ENCODE data around the gene CFAP251. TPM values are rescaled to one million over a fixed set of nuclear protein-coding genes. Genes with fewer than 3 reads are reported as not detected.

The CFAP251 gene
- total and polyA plus RNA-seq, 10 of the 15 experiments (the other 5 are each of a cell fraction or from before 2014, with no cell fraction given) = 0.10 to 0.97 (median 0.64) TPM

DNA sequence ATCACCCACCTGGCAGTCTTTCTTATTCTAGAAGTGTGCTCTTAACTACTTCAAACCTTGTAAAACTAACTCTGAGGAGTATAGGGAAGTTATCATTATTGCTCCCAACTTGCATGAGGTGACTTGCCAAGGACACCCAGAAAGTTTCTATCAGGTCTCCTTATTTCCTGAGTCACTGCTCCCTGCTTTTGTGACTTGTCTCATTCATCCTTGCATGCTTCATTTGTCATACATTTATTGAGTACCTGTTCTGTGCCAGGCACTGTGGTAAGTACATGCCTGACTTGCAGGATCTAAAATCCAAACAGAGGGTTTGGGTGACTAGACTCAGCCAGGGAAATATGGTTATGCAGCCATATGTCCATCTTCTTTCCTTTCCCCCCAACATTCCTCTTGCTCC lies 25.5 kb downstream of the CFAP251 start:
- SMC1A ChIA-PET (ENCODE audit: uncharacterized antibody, unreplicated experiment) = no interaction called here
- no peak overlapping the region for H2AFZ ChIP-seq (ENCODE audit: control insufficient read depth, low read depth, low read length)
- no peak overlapping the region for H3K4me3 ChIP-seq
- H4K20me1 ChIP-seq (ENCODE audit: control insufficient read depth, insufficient read depth) = no peaks in the 10 kb centered on the region
- intact Hi-C loops (cut with micrococcal nuclease; ENCODE audit: unreplicated experiment) (no loop called here), in situ Hi-C loops (cut with MboI) (no loop called here)
- H3K9ac ChIP-seq (ENCODE audit: control insufficient read depth, insufficient read depth, low read length) = no peak overlapping the region
- H3K4me1 ChIP-seq (ENCODE audit: control insufficient read depth, insufficient read depth, low read length) = peaks cover 4% of the 10 kb centered on the region; the same call in 1 of the 2 replicates
- H3K36me3 ChIP-seq (ENCODE audit: control insufficient read depth in 2 of 2, insufficient read depth in 2 of 2, low read length in 1 of 2) = no peaks in the 10 kb centered on the region
- H3K27ac ChIP-seq (ENCODE audit: control insufficient read depth, insufficient read depth) = no peak overlapping the region
- RAD21 ChIA-PET (ENCODE audit: unreplicated experiment) = no interaction called here
- H3K9me3 ChIP-seq (replicated peaks; ENCODE audit: control insufficient read depth, insufficient read depth, low read length) = no peaks in the 10 kb centered on the region; the same call in 2 of the 3 replicates
- CTCF ChIA-PET = no interaction called here
- DNase-seq (ENCODE audit: low read depth, low spot score) (no peak), FAIRE-seq (no peak), ATAC-seq (no peak)
- POLR2A ChIA-PET = no interaction called here
- H3K79me2 ChIP-seq (ENCODE audit: control insufficient read depth, insufficient read depth, low read length) = no peaks in the 10 kb centered on the region
- BruUV-seq (replicated peaks) = no TSS peak
- H3K27me3 ChIP-seq (replicated peaks in 1 of 2; ENCODE audit: control insufficient read depth in 2 of 2, insufficient read depth in 2 of 2, low read length in 1 of 2) = no peaks in the 10 kb centered on the region
- H3K4me2 ChIP-seq (ENCODE audit: control insufficient read depth, insufficient read depth) = no peak overlapping the region
- TF ChIP-seq NBN (IDR thresholded peaks at IDR 0.05) = no peak
- TF ChIP-seq POU2F2 (IDR thresholded peaks at IDR 0.05; ENCODE audit: borderline replicate concordance, low read depth, low read length) = no peak
- TF ChIP-seq RB1 (IDR thresholded peaks at IDR 0.05; ENCODE audit: borderline replicate concordance) = no peak
- TF ChIP-seq, protein P1, sequence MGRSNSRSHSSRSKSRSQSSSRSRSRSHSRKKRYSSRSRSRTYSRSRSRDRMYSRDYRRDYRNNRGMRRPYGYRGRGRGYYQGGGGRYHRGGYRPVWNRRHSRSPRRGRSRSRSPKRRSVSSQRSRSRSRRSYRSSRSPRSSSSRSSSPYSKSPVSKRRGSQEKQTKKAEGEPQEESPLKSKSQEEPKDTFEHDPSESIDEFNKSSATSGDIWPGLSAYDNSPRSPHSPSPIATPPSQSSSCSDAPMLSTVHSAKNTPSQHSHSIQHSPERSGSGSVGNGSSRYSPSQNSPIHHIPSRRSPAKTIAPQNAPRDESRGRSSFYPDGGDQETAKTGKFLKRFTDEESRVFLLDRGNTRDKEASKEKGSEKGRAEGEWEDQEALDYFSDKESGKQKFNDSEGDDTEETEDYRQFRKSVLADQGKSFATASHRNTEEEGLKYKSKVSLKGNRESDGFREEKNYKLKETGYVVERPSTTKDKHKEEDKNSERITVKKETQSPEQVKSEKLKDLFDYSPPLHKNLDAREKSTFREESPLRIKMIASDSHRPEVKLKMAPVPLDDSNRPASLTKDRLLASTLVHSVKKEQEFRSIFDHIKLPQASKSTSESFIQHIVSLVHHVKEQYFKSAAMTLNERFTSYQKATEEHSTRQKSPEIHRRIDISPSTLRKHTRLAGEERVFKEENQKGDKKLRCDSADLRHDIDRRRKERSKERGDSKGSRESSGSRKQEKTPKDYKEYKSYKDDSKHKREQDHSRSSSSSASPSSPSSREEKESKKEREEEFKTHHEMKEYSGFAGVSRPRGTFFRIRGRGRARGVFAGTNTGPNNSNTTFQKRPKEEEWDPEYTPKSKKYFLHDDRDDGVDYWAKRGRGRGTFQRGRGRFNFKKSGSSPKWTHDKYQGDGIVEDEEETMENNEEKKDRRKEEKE (IDR thresholded peaks at IDR 0.05) = no peak
- no peak for TF ChIP-seq NFIC (IDR thresholded peaks at IDR 0.05; ENCODE audit: low read depth, low read length)
- TF ChIP-seq TBL1XR1 (IDR thresholded peaks at IDR 0.05; ENCODE audit: low read depth, low read length) = no peak
- TF ChIP-seq, protein P2, sequence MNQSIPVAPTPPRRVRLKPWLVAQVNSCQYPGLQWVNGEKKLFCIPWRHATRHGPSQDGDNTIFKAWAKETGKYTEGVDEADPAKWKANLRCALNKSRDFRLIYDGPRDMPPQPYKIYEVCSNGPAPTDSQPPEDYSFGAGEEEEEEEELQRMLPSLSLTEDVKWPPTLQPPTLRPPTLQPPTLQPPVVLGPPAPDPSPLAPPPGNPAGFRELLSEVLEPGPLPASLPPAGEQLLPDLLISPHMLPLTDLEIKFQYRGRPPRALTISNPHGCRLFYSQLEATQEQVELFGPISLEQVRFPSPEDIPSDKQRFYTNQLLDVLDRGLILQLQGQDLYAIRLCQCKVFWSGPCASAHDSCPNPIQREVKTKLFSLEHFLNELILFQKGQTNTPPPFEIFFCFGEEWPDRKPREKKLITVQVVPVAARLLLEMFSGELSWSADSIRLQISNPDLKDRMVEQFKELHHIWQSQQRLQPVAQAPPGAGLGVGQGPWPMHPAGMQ (IDR thresholded peaks at IDR 0.05; ENCODE audit: borderline replicate concordance) = no peak
- TF ChIP-seq JUNB (IDR thresholded peaks at IDR 0.05) = no peak
- TF ChIP-seq, protein P3, sequence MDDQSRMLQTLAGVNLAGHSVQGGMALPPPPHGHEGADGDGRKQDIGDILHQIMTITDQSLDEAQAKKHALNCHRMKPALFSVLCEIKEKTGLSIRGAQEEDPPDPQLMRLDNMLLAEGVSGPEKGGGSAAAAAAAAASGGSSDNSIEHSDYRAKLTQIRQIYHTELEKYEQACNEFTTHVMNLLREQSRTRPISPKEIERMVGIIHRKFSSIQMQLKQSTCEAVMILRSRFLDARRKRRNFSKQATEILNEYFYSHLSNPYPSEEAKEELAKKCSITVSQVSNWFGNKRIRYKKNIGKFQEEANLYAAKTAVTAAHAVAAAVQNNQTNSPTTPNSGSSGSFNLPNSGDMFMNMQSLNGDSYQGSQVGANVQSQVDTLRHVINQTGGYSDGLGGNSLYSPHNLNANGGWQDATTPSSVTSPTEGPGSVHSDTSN (IDR thresholded peaks at IDR 0.05; ENCODE audit: insufficient replicate concordance, low read depth, low read length) = no peak
- TF ChIP-seq RUNX3 (IDR thresholded peaks at IDR 0.05; ENCODE audit: low read length) = no peak
- TF ChIP-seq ZNF384 (IDR thresholded peaks at IDR 0.05; ENCODE audit: borderline replicate concordance, low read depth, low read length) = no peak
- TF ChIP-seq, protein P4, sequence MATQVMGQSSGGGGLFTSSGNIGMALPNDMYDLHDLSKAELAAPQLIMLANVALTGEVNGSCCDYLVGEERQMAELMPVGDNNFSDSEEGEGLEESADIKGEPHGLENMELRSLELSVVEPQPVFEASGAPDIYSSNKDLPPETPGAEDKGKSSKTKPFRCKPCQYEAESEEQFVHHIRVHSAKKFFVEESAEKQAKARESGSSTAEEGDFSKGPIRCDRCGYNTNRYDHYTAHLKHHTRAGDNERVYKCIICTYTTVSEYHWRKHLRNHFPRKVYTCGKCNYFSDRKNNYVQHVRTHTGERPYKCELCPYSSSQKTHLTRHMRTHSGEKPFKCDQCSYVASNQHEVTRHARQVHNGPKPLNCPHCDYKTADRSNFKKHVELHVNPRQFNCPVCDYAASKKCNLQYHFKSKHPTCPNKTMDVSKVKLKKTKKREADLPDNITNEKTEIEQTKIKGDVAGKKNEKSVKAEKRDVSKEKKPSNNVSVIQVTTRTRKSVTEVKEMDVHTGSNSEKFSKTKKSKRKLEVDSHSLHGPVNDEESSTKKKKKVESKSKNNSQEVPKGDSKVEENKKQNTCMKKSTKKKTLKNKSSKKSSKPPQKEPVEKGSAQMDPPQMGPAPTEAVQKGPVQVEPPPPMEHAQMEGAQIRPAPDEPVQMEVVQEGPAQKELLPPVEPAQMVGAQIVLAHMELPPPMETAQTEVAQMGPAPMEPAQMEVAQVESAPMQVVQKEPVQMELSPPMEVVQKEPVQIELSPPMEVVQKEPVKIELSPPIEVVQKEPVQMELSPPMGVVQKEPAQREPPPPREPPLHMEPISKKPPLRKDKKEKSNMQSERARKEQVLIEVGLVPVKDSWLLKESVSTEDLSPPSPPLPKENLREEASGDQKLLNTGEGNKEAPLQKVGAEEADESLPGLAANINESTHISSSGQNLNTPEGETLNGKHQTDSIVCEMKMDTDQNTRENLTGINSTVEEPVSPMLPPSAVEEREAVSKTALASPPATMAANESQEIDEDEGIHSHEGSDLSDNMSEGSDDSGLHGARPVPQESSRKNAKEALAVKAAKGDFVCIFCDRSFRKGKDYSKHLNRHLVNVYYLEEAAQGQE (IDR thresholded peaks at IDR 0.05; ENCODE audit: low read depth, low read length) = no peak
- TF ChIP-seq, protein P5, sequence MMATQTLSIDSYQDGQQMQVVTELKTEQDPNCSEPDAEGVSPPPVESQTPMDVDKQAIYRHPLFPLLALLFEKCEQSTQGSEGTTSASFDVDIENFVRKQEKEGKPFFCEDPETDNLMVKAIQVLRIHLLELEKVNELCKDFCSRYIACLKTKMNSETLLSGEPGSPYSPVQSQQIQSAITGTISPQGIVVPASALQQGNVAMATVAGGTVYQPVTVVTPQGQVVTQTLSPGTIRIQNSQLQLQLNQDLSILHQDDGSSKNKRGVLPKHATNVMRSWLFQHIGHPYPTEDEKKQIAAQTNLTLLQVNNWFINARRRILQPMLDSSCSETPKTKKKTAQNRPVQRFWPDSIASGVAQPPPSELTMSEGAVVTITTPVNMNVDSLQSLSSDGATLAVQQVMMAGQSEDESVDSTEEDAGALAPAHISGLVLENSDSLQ (IDR thresholded peaks at IDR 0.05) = no peak
- TF ChIP-seq CBX5 (IDR thresholded peaks at IDR 0.05; ENCODE audit: low read depth) = no peak
- TF ChIP-seq GATAD2B (conservative IDR thresholded peaks at IDR 0.05; ENCODE audit: low read depth) = no peak
- no peak for TF ChIP-seq BHLHE40 (IDR thresholded peaks at IDR 0.05; ENCODE audit: borderline replicate concordance in 1 of 2, low read depth in 2 of 2, low read length in 1 of 2)

All from GM12878 (cell line).